ENCODE results near the gene FXYD6.

The FXYD6 gene

GRCh38 chr11:117910941-117911655 is 34.6 kb upstream of the FXYD6 start:
- no peak overlapping the region for H3K4me3 ChIP-seq (ENCODE audit: low read length)
- no peak for DNase-seq (ENCODE audit: low read depth)
- TF ChIP-seq, protein P1, sequence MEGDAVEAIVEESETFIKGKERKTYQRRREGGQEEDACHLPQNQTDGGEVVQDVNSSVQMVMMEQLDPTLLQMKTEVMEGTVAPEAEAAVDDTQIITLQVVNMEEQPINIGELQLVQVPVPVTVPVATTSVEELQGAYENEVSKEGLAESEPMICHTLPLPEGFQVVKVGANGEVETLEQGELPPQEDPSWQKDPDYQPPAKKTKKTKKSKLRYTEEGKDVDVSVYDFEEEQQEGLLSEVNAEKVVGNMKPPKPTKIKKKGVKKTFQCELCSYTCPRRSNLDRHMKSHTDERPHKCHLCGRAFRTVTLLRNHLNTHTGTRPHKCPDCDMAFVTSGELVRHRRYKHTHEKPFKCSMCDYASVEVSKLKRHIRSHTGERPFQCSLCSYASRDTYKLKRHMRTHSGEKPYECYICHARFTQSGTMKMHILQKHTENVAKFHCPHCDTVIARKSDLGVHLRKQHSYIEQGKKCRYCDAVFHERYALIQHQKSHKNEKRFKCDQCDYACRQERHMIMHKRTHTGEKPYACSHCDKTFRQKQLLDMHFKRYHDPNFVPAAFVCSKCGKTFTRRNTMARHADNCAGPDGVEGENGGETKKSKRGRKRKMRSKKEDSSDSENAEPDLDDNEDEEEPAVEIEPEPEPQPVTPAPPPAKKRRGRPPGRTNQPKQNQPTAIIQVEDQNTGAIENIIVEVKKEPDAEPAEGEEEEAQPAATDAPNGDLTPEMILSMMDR (conservative IDR thresholded peaks at IDR 0.05; ENCODE audit: low read depth, low read length) = no peak

GRCh38 chr11:117910525-117910924 is 34.1 kb upstream of the FXYD6 start:
- no peak overlapping the region for H3K4me3 ChIP-seq (ENCODE audit: low read length)
- TF ChIP-seq, protein P1 (conservative IDR thresholded peaks at IDR 0.05; ENCODE audit: low read depth, low read length) = no peak
- no peak for DNase-seq (ENCODE audit: low read depth)

GRCh38 chr11:117909611-117910382 is 33.3 kb upstream of the FXYD6 start:
- DNase-seq (ENCODE audit: low read depth) = no peak
- TF ChIP-seq, protein P1 (conservative IDR thresholded peaks at IDR 0.05; ENCODE audit: low read depth, low read length) = no peak
- H3K4me3 ChIP-seq (ENCODE audit: low read length) = no peak overlapping the region

GRCh38 chr11:117908959-117909610 is 32.6 kb upstream of the FXYD6 start:
- no peak for DNase-seq (ENCODE audit: low read depth)
- H3K4me3 ChIP-seq (ENCODE audit: low read length) = no peak overlapping the region
- TF ChIP-seq, protein P1 (conservative IDR thresholded peaks at IDR 0.05; ENCODE audit: low read depth, low read length) = no peak

- DNase-seq (ENCODE audit: low read depth) = no peak
- TF ChIP-seq, protein P1 (conservative IDR thresholded peaks at IDR 0.05; ENCODE audit: low read depth, low read length) = no peak
- H3K4me3 ChIP-seq (ENCODE audit: low read length) = no peak overlapping the region
These were observed 31.8 kb upstream of the FXYD6 start for GRCh38 chr11:117908109-117908895.

GRCh38 chr11:117907276-117908108 is 31.0 kb upstream of the FXYD6 start:
- DNase-seq (ENCODE audit: low read depth) = peak; percentile 84
- no peak overlapping the region for H3K4me3 ChIP-seq (ENCODE audit: low read length)
- TF ChIP-seq, protein P1 (conservative IDR thresholded peaks at IDR 0.05; ENCODE audit: low read depth, low read length) = no peak

All from retinal pigment epithelial cell (primary cell).